NCI-H2196 (cell line): Measurements from ENCODE around the gene TUT1.
"Not testable (repeated sequence)": the region's sequence is repeated elsewhere in the genome, so short reads cannot be mapped to it uniquely, and the experiment has no call there.

Source experiments
- DNase-seq: peaks from one replicate; lab custom pipeline; 2025; ENCODE audit not compliant: unreplicated experiment; lab: John Stamatoyannopoulos, UW

Gene TUT1

GRCh38 chr11:62605467-62605866 lies 14.1 kb upstream of the TUT1 start:
- no peak for DNase-seq

GRCh38 chr11:62604460-62605120 lies 13.3 kb upstream of the TUT1 start:
- no peak for DNase-seq

GRCh38 chr11:62603776-62604299 lies 12.5 kb upstream of the TUT1 start:
- peak; percentile 7 for DNase-seq

GRCh38 chr11:62603072-62603408 lies 11.7 kb upstream of the TUT1 start:
- DNase-seq: no peak

- DNase-seq: peak; percentile 87
These were observed 11.1 kb upstream of the TUT1 start for GRCh38 chr11:62602141-62603071.

GRCh38 chr11:62601372-62602140 lies 10.2 kb upstream of the TUT1 start, which contains the start of gene MTA2:
Gene MTA2 (minus strand): TSS chr11:62601865. CDS start chr11:62601450, 415 bp downstream.
- DNase-seq: peak; percentile 99

- peak; percentile 9 for DNase-seq
These were observed 9.7 kb upstream of the TUT1 start for GRCh38 chr11:62601122-62601371.

GRCh38 chr11:62600367-62601121 lies 9.2 kb upstream of the TUT1 start:
- DNase-seq: no peak

GRCh38 chr11:62599901-62600300 lies 8.6 kb upstream of the TUT1 start:
- DNase-seq: no peak

- peak; percentile 98 for DNase-seq
These were observed 7.9 kb upstream of the TUT1 start for GRCh38 chr11:62599069-62599696.

- no peak for DNase-seq
These were observed 3.8 kb upstream of the TUT1 start for GRCh38 chr11:62595124-62595523.

- DNase-seq: peak; percentile 70
These were observed 2.2 kb upstream of the TUT1 start for GRCh38 chr11:62593434-62594044.

- no peak for DNase-seq
These were observed 1.7 kb upstream of the TUT1 start for GRCh38 chr11:62592989-62593421.

- DNase-seq: no peak
These were observed 958 bp upstream of the TUT1 start for GRCh38 chr11:62592146-62592815.

- DNase-seq: no peak
These were observed 2.2 kb downstream of the TUT1 start for GRCh38 chr11:62588966-62589637.

GRCh38 chr11:62585356-62585755 lies 6.0 kb downstream of the TUT1 start:
- DNase-seq: not testable (repeated sequence)

- not testable (repeated sequence) for DNase-seq
These were observed 9.6 kb downstream of the TUT1 start for GRCh38 chr11:62581735-62582134.

GRCh38 chr11:62580959-62581715 lies 10.2 kb downstream of the TUT1 start:
- no peak for DNase-seq
